GM18507 (cell line): Measurements from ENCODE around the gene GNAI1.
"Not testable (repeated sequence)": the region's sequence is repeated elsewhere in the genome, so short reads cannot be mapped to it uniquely, and the experiment has no call there.

Experiments used
- DNase-seq: peaks from one replicate; pipeline ENCODE4 v3.0.0; 2011; ENCODE audit warnings: low read depth; ENCODE audit not compliant: insufficient read length; ENCODE audit errors: extremely low spot score
- FAIRE-seq: peaks from 2 replicates; lab custom pipeline; 2011; peaks lifted over from hg19 to GRCh38; lab: Jason Lieb, UNC

GNAI1 gene

GRCh38 chr7:80153446-80153845 is 18.8 kb downstream of the GNAI1 start:
- no peak for DNase-seq
- no peak for FAIRE-seq

- no peak for DNase-seq
- FAIRE-seq = no peak
Observed at GRCh38 chr7:80154656-80155333, 20.2 kb downstream of the GNAI1 start.

- no peak for FAIRE-seq
- DNase-seq = no peak
Observed at GRCh38 chr7:80155374-80155773, 20.7 kb downstream of the GNAI1 start.

GRCh38 chr7:80157770-80158169 is 23.1 kb downstream of the GNAI1 start:
- DNase-seq, FAIRE-seq: not testable (repeated sequence)

- DNase-seq (no peak), FAIRE-seq (no peak)
Observed at GRCh38 chr7:80159802-80160201, 25.2 kb downstream of the GNAI1 start.

- FAIRE-seq = no peak
- no peak for DNase-seq
Observed at GRCh38 chr7:80161466-80161865, 26.8 kb downstream of the GNAI1 start.

- FAIRE-seq (no peak), DNase-seq (no peak)
Observed at GRCh38 chr7:80165177-80165576, 30.5 kb downstream of the GNAI1 start.

- FAIRE-seq (no peak), DNase-seq (no peak)
Observed at GRCh38 chr7:80170445-80170844, 35.8 kb downstream of the GNAI1 start.

GRCh38 chr7:80172387-80172786 is 37.8 kb downstream of the GNAI1 start:
- DNase-seq = no peak

GRCh38 chr7:80175744-80176143 is 41.1 kb downstream of the GNAI1 start:
- DNase-seq (no peak), FAIRE-seq (no peak)

More at GRCh38 chr7:80172387-80172786, 37.8 kb downstream of the GNAI1 start:
- no peak for FAIRE-seq

- FAIRE-seq = no peak
Observed at GRCh38 chr7:80181411-80181810, 46.8 kb downstream of the GNAI1 start.

GRCh38 chr7:80182630-80183276 is 48.1 kb downstream of the GNAI1 start:
- FAIRE-seq = no peak
- no peak for DNase-seq

More at GRCh38 chr7:80181411-80181810, 46.8 kb downstream of the GNAI1 start:
- DNase-seq = no peak

- DNase-seq = no peak
- FAIRE-seq = no peak
Observed at GRCh38 chr7:80183351-80183750, 48.7 kb downstream of the GNAI1 start.

GRCh38 chr7:80183900-80184685 is 49.5 kb downstream of the GNAI1 start:
- FAIRE-seq (no peak), DNase-seq (no peak)

GRCh38 chr7:80184693-80185092 is 50.1 kb downstream of the GNAI1 start:
- DNase-seq (no peak), FAIRE-seq (no peak)

GRCh38 chr7:80185571-80185970 is 50.9 kb downstream of the GNAI1 start:
- FAIRE-seq = no peak

GRCh38 chr7:80186721-80187120 is 52.1 kb downstream of the GNAI1 start:
- no peak for DNase-seq
- no peak for FAIRE-seq

More at GRCh38 chr7:80185571-80185970, 50.9 kb downstream of the GNAI1 start:
- no peak for DNase-seq

- no peak for DNase-seq
- no peak for FAIRE-seq
Observed at GRCh38 chr7:80187279-80187678, 52.6 kb downstream of the GNAI1 start.

- DNase-seq (no peak), FAIRE-seq (no peak)
Observed at GRCh38 chr7:80187727-80188126, 53.1 kb downstream of the GNAI1 start.

- DNase-seq (no peak), FAIRE-seq (no peak)
Observed at GRCh38 chr7:80189638-80190037, 55.0 kb downstream of the GNAI1 start.
